ENCODE results near the gene GFM1.

The GFM1 gene

GRCh38 chr3:158709666-158710083 is 65.3 kb downstream of the GFM1 start:
- no peak overlapping the region for H2BK15ac ChIP-seq (ENCODE audit: low read length)
- no peaks in the 10 kb centered on the region for H3K9me3 ChIP-seq (replicated peaks in 1 of 2; ENCODE audit: control insufficient read depth in 2 of 2, insufficient read depth in 1 of 2, low read depth in 1 of 2, low read length in 2 of 2)
- no peak overlapping the region for H3K9ac ChIP-seq (ENCODE audit: low read depth, low read length, poor library complexity)
- no peak overlapping the region for H2BK120ac ChIP-seq (ENCODE audit: low read depth, low read length)
- H4K91ac ChIP-seq (ENCODE audit: low read depth, low read length, poor library complexity), result no peak overlapping the region
- no peaks in the 10 kb centered on the region for H3K27me3 ChIP-seq (ENCODE audit: control insufficient read depth in 3 of 3, insufficient read depth in 3 of 3, low read depth in 1 of 3, low read length in 3 of 3)
- no peak overlapping the region for H3K4ac ChIP-seq (ENCODE audit: low read length)
- no peak overlapping the region for H2BK12ac ChIP-seq (ENCODE audit: low read length)
- H4K8ac ChIP-seq (ENCODE audit: low read depth, low read length), result no peak overlapping the region
- no peak overlapping the region for H2BK5ac ChIP-seq (ENCODE audit: low read length)
- peaks cover 0 to 5% of the 10 kb centered on the region in 2 donors for H3K4me1 ChIP-seq (ENCODE audit: control insufficient read depth in 2 of 2, insufficient read depth in 1 of 2, low read depth in 1 of 2, low read length in 2 of 2)
- no peak overlapping the region for H3K14ac ChIP-seq (ENCODE audit: low read length)
- H3K18ac ChIP-seq (ENCODE audit: low read length), result no peak overlapping the region
- H3K79me1 ChIP-seq (ENCODE audit: low read depth, low read length), result no peaks in the 10 kb centered on the region
- peaks cover 2 to 43% of the 10 kb centered on the region in 2 donors for H3K36me3 ChIP-seq (replicated peaks in 1 of 2; ENCODE audit: control insufficient read depth in 2 of 2, insufficient read depth in 2 of 2, low read length in 2 of 2)
- no peak overlapping the region for H3K27ac ChIP-seq (replicated peaks; ENCODE audit: low read length)
- no peak overlapping the region for H3K4me2 ChIP-seq (ENCODE audit: insufficient read depth, low read length, poor library complexity, severe bottlenecking)
- no peak for DNase-seq (ENCODE audit: low spot score)
- H3K23ac ChIP-seq (ENCODE audit: low read depth, low read length, poor library complexity), result no peak overlapping the region
- WGBS, 2 donors (ENCODE audit: extremely low coverage in 2 of 2, insufficient read length in 2 of 2, insufficient replicate concordance in 1 of 2), result no CpG with 5 or more reads among the region's 4 CpGs
- H3K4me3 ChIP-seq (ENCODE audit: low read length in 2 of 2), result no peak overlapping the region
- H2AFZ ChIP-seq (ENCODE audit: low read length), result no peak overlapping the region
- no peak overlapping the region for H2AK5ac ChIP-seq (ENCODE audit: low read depth, low read length)

- Histone ChIP-seq H3K4ac (ENCODE audit: low read length) (no peak overlapping the region), H3K4me3 (ENCODE audit: low read length in 2 of 2) (no peak overlapping the region), H2BK15ac (ENCODE audit: low read length) (no peak overlapping the region), H3K18ac (ENCODE audit: low read length) (no peak overlapping the region), H4K8ac (ENCODE audit: low read depth, low read length) (no peak overlapping the region), H2BK5ac (ENCODE audit: low read length) (no peak overlapping the region), H3K4me2 (ENCODE audit: insufficient read depth, low read length, poor library complexity, severe bottlenecking) (no peak overlapping the region), H3K9me3 (replicated peaks in 1 of 2; ENCODE audit: control insufficient read depth in 2 of 2, insufficient read depth in 1 of 2, low read depth in 1 of 2, low read length in 2 of 2) (no peaks in the 10 kb centered on the region), H3K4me1 (ENCODE audit: control insufficient read depth in 2 of 2, insufficient read depth in 1 of 2, low read depth in 1 of 2, low read length in 2 of 2) (peaks cover 0 to 5% of the 10 kb centered on the region in 2 donors), H3K14ac (ENCODE audit: low read length) (no peak overlapping the region), H2BK12ac (ENCODE audit: low read length) (no peak overlapping the region), H3K27me3 (ENCODE audit: control insufficient read depth in 3 of 3, insufficient read depth in 3 of 3, low read depth in 1 of 3, low read length in 3 of 3) (no peaks in the 10 kb centered on the region), H2BK120ac (ENCODE audit: low read depth, low read length) (no peak overlapping the region), H3K9ac (ENCODE audit: low read depth, low read length, poor library complexity) (no peak overlapping the region), H3K23ac (ENCODE audit: low read depth, low read length, poor library complexity) (no peak overlapping the region), H3K36me3 (replicated peaks in 1 of 2; ENCODE audit: control insufficient read depth in 2 of 2, insufficient read depth in 2 of 2, low read length in 2 of 2) (peaks cover 2 to 43% of the 10 kb centered on the region in 2 donors), H3K27ac (replicated peaks; ENCODE audit: low read length) (no peak overlapping the region), H2AFZ (ENCODE audit: low read length) (no peak overlapping the region), H3K79me1 (ENCODE audit: low read depth, low read length) (no peaks in the 10 kb centered on the region), H4K91ac (ENCODE audit: low read depth, low read length, poor library complexity) (no peak overlapping the region), H2AK5ac (ENCODE audit: low read depth, low read length) (no peak overlapping the region)
- no CpG with 5 or more reads among the region's 4 CpGs for WGBS, 2 donors (ENCODE audit: extremely low coverage in 2 of 2, insufficient read length in 2 of 2, insufficient replicate concordance in 1 of 2)
- DNase-seq (ENCODE audit: low spot score), result no peak
Observed at GRCh38 chr3:158710601-158711000, 66.3 kb downstream of the GFM1 start.

- Histone ChIP-seq H2AK5ac (ENCODE audit: low read depth, low read length) (no peak overlapping the region), H2AFZ (ENCODE audit: low read length) (no peak overlapping the region), H2BK12ac (ENCODE audit: low read length) (no peak overlapping the region), H3K4me1 (ENCODE audit: control insufficient read depth in 2 of 2, insufficient read depth in 1 of 2, low read depth in 1 of 2, low read length in 2 of 2) (peaks cover 0 to 5% of the 10 kb centered on the region in 2 donors), H3K27ac (replicated peaks; ENCODE audit: low read length) (no peak overlapping the region), H2BK120ac (ENCODE audit: low read depth, low read length) (no peak overlapping the region), H3K4ac (ENCODE audit: low read length) (no peak overlapping the region), H3K36me3 (replicated peaks in 1 of 2; ENCODE audit: control insufficient read depth in 2 of 2, insufficient read depth in 2 of 2, low read length in 2 of 2) (peaks cover 2 to 43% of the 10 kb centered on the region in 2 donors), H4K91ac (ENCODE audit: low read depth, low read length, poor library complexity) (no peak overlapping the region), H3K18ac (ENCODE audit: low read length) (no peak overlapping the region), H2BK15ac (ENCODE audit: low read length) (no peak overlapping the region), H2BK5ac (ENCODE audit: low read length) (no peak overlapping the region), H4K8ac (ENCODE audit: low read depth, low read length) (no peak overlapping the region), H3K14ac (ENCODE audit: low read length) (no peak overlapping the region), H3K79me1 (ENCODE audit: low read depth, low read length) (no peaks in the 10 kb centered on the region), H3K23ac (ENCODE audit: low read depth, low read length, poor library complexity) (no peak overlapping the region), H3K4me2 (ENCODE audit: insufficient read depth, low read length, poor library complexity, severe bottlenecking) (no peak overlapping the region), H3K4me3 (ENCODE audit: low read length in 2 of 2) (no peak overlapping the region), H3K27me3 (ENCODE audit: control insufficient read depth in 3 of 3, insufficient read depth in 3 of 3, low read depth in 1 of 3, low read length in 3 of 3) (no peaks in the 10 kb centered on the region), H3K9me3 (replicated peaks in 1 of 2; ENCODE audit: control insufficient read depth in 2 of 2, insufficient read depth in 1 of 2, low read depth in 1 of 2, low read length in 2 of 2) (no peaks in the 10 kb centered on the region), H3K9ac (ENCODE audit: low read depth, low read length, poor library complexity) (no peak overlapping the region)
- no peak for DNase-seq (ENCODE audit: low spot score)
- no CpG with 5 or more reads among the region's 1 CpG for WGBS, 2 donors (ENCODE audit: extremely low coverage in 2 of 2, insufficient read length in 2 of 2, insufficient replicate concordance in 1 of 2)
Observed at GRCh38 chr3:158711886-158712285, 67.6 kb downstream of the GFM1 start.

GRCh38 chr3:158712443-158712842 is 68.1 kb downstream of the GFM1 start:
- Histone ChIP-seq H2AK5ac (ENCODE audit: low read depth, low read length) (no peak overlapping the region), H4K8ac (ENCODE audit: low read depth, low read length) (no peak overlapping the region), H3K4ac (ENCODE audit: low read length) (no peak overlapping the region), H2BK120ac (ENCODE audit: low read depth, low read length) (no peak overlapping the region), H3K9me3 (replicated peaks in 1 of 2; ENCODE audit: control insufficient read depth in 2 of 2, insufficient read depth in 1 of 2, low read depth in 1 of 2, low read length in 2 of 2) (no peaks in the 10 kb centered on the region), H3K27ac (replicated peaks; ENCODE audit: low read length) (no peak overlapping the region), H3K36me3 (replicated peaks in 1 of 2; ENCODE audit: control insufficient read depth in 2 of 2, insufficient read depth in 2 of 2, low read length in 2 of 2) (peaks cover 2 to 43% of the 10 kb centered on the region in 2 donors), H2AFZ (ENCODE audit: low read length) (no peak overlapping the region), H3K4me1 (ENCODE audit: control insufficient read depth in 2 of 2, insufficient read depth in 1 of 2, low read depth in 1 of 2, low read length in 2 of 2) (peaks cover 0 to 5% of the 10 kb centered on the region in 2 donors), H4K91ac (ENCODE audit: low read depth, low read length, poor library complexity) (no peak overlapping the region), H3K9ac (ENCODE audit: low read depth, low read length, poor library complexity) (no peak overlapping the region), H3K4me3 (ENCODE audit: low read length in 2 of 2) (no peak overlapping the region), H3K27me3 (ENCODE audit: control insufficient read depth in 3 of 3, insufficient read depth in 3 of 3, low read depth in 1 of 3, low read length in 3 of 3) (no peaks in the 10 kb centered on the region), H2BK15ac (ENCODE audit: low read length) (no peak overlapping the region), H3K14ac (ENCODE audit: low read length) (no peak overlapping the region), H3K4me2 (ENCODE audit: insufficient read depth, low read length, poor library complexity, severe bottlenecking) (no peak overlapping the region), H3K23ac (ENCODE audit: low read depth, low read length, poor library complexity) (no peak overlapping the region), H3K18ac (ENCODE audit: low read length) (no peak overlapping the region), H3K79me1 (ENCODE audit: low read depth, low read length) (no peaks in the 10 kb centered on the region), H2BK5ac (ENCODE audit: low read length) (no peak overlapping the region), H2BK12ac (ENCODE audit: low read length) (no peak overlapping the region)
- WGBS, 2 donors (ENCODE audit: extremely low coverage in 2 of 2, insufficient read length in 2 of 2, insufficient replicate concordance in 1 of 2), result no CpG with 5 or more reads among the region's 1 CpG
- no peak for DNase-seq (ENCODE audit: low spot score)

Measured in neuronal stem cell (in vitro differentiated cells).